ENCODE data around the gene PARD3B. TPM values are rescaled to one million over a fixed set of nuclear protein-coding genes. Genes with fewer than 3 reads are reported as not detected.
A peak's percentile ranks its signal among the peaks of the same experiment; 100 is the strongest.

PARD3B gene
- total and polyA plus RNA-seq, 2 of the 8 experiments (the other 6 are each of a cell fraction or from before 2014, with no cell fraction given), result 1.2 to 5.7 TPM

GRCh38 chr2:204890680-204891079, 345.4 kb downstream of the PARD3B start:
- no peak overlapping the region for H4K91ac ChIP-seq (replicated peaks; ENCODE audit: insufficient read length, low read length)
- DNase-seq (ENCODE audit: low read depth in 1 of 2, low spot score in 2 of 2) (no peak), FAIRE-seq (no peak)
- no peak overlapping the region for H3K4me2 ChIP-seq (ENCODE audit: insufficient read depth in 1 of 2, low read depth in 2 of 2, low read length in 2 of 2)
- ChIA-PET POLR2A (ENCODE audit: partially characterized antibody) (no interaction called here), CTCF (ENCODE audit: partially characterized antibody) (interaction anchor here (0.6 to 4.5 kb wide), 11 partner anchors 10 to 1058 kb away, joined by 3 to 31 read pairs (median 4); no protein-coding TSS in a partner anchor)
- no peak overlapping the region for H2BK5ac ChIP-seq (ENCODE audit: low read depth, low read length)
- no peak overlapping the region for H2BK20ac ChIP-seq (ENCODE audit: low read length)
- no peak overlapping the region for H4K5ac ChIP-seq (ENCODE audit: insufficient read length, low read depth, low read length)
- H3K4me3 ChIP-seq (ENCODE audit: extremely low read depth in 1 of 4, insufficient read depth in 2 of 4, low read depth in 3 of 4, low read length in 4 of 4), result no peak overlapping the region
- H2BK120ac ChIP-seq (replicated peaks; ENCODE audit: low read depth, low read length), result no peak overlapping the region
- no peaks in the 10 kb centered on the region for H3K36me3 ChIP-seq (ENCODE audit: control insufficient read depth in 2 of 4, insufficient read depth in 4 of 4, low read length in 3 of 4)
- no peak overlapping the region for H2AK5ac ChIP-seq (ENCODE audit: low read depth, low read length)
- H3K27me3 ChIP-seq (replicated peaks in 1 of 4; ENCODE audit: control insufficient read depth in 3 of 4, extremely low read depth in 1 of 4, insufficient read depth in 3 of 4, low read length in 3 of 4), result no peaks in the 10 kb centered on the region
- no peak overlapping the region for H3K18ac ChIP-seq (ENCODE audit: extremely low read depth, low read length)
- H2BK15ac ChIP-seq (ENCODE audit: low read length), result no peak overlapping the region
- no peak overlapping the region for H4K8ac ChIP-seq (ENCODE audit: extremely low read depth, insufficient read depth, low read length)
- H3K79me2 ChIP-seq (ENCODE audit: control insufficient read depth in 1 of 2, insufficient read depth in 2 of 2, low read length in 2 of 2), result no peaks in the 10 kb centered on the region
- no peak overlapping the region for H3K56ac ChIP-seq (replicated peaks; ENCODE audit: insufficient read length, low read depth, low read length)
- H3K23me2 ChIP-seq (ENCODE audit: low read depth, low read length), result peaks cover 2% of the 10 kb centered on the region; the same call in 1 of the 2 replicates
- no peaks in the 10 kb centered on the region for H3K79me1 ChIP-seq (ENCODE audit: low read depth, low read length)
- H3K9me3 ChIP-seq (ENCODE audit: insufficient read depth in 2 of 2, low read depth in 1 of 2, low read length in 1 of 2), result no peaks in the 10 kb centered on the region
- H2AFZ ChIP-seq (ENCODE audit: low read length), result no peak overlapping the region
- H3K14ac ChIP-seq (ENCODE audit: insufficient read length), result no peak overlapping the region
- no peak overlapping the region for H3K4ac ChIP-seq (replicated peaks; ENCODE audit: insufficient read length, low read depth, low read length)
- H4K20me1 ChIP-seq (replicated peaks in 1 of 2; ENCODE audit: control insufficient read depth in 1 of 2, insufficient read depth in 2 of 2, low read length in 2 of 2), result no peaks in the 10 kb centered on the region
- no peak overlapping the region for H3K27ac ChIP-seq (ENCODE audit: low read depth, low read length)
- H2BK12ac ChIP-seq (ENCODE audit: low read depth, low read length), result 0 out of 2 replicates have a peak overlapping the region, but pooled peaks have one; percentile 81
- H3K9ac ChIP-seq (replicated peaks in 1 of 4; ENCODE audit: extremely low read depth in 1 of 4, low read depth in 3 of 4, low read length in 3 of 4), result no peak overlapping the region
- H3K4me1 ChIP-seq (replicated peaks in 1 of 4; ENCODE audit: control insufficient read depth in 3 of 4, insufficient read depth in 4 of 4, low read length in 3 of 4), result peaks cover 0 to 5% (median 2%) of the 10 kb centered on the region in 4 experiments; a peak in 1 of 7 replicates
- WGBS, 2 experiments (ENCODE audit: extremely low coverage in 1 of 2, insufficient coverage in 1 of 2, insufficient read length in 1 of 2, insufficient replicate concordance in 2 of 2, low coverage in 1 of 2, low lambda C conversion rate in 2 of 2, missing lambda C conversion rate in 1 of 2), result 92% methylated on average over 2 of the region's 2 CpGs; no CpG with 5 or more reads in 1 of the 2 experiments
- TF ChIP-seq RAD21 (IDR thresholded peaks at IDR 0.05 in 1 of 2, conservative IDR thresholded peaks at IDR 0.05 in 1 of 2; ENCODE audit: low read depth in 2 of 2, low read length in 2 of 2) (0 out of 4 replicates have a peak, but pooled peaks of 1 of the 2 experiments have one; percentile 9), BACH1 (IDR thresholded peaks at IDR 0.05; ENCODE audit: low read length) (no peak)
- no peak overlapping the region for H3K23ac ChIP-seq (ENCODE audit: insufficient read length)

Measured in H1 (cell line).